Tibial nerve (tissue), 4 donors: ENCODE measurements around the gene OPCML.

Source experiments
- CTCF ChIP-seq, 5 experiments: fragments of 200-600 bp in 3 of 5; fragments of 450-650 bp in 2 of 5; sonication (generic) in 3 of 5; IDR thresholded peaks; one replicate each; pipeline ENCODE4 v1.5.1; 2016 to 2019; ENCODE audit warnings: antibody characterized with exemption in 5 of 5, mild to moderate bottlenecking in 3 of 5, moderate library complexity in 2 of 5
- EP300 ChIP-seq, 2 donors: sonication (generic); formaldehyde crosslinking; IDR thresholded peaks; one replicate each; pipeline ENCODE4 v1.6.1; 2017; ENCODE audit warnings: antibody characterized with exemption in 2 of 2, mild to moderate bottlenecking in 1 of 2
- POLR2A ChIP-seq, 2 donors: fragments of 450-650 bp; IDR thresholded peaks; one replicate each; pipeline ENCODE4 v1.6.1; 2017; ENCODE audit warnings: antibody characterized with exemption in 2 of 2, mild to moderate bottlenecking in 2 of 2, moderate library complexity in 2 of 2

GRCh38 chr11:133181667-133182066, 350.6 kb downstream of the OPCML start:
- TF ChIP-seq POLR2A (IDR thresholded peaks at IDR 0.05) (no peak), CTCF (IDR thresholded peaks at IDR 0.05) (no peak), EP300 (IDR thresholded peaks at IDR 0.05) (no peak)
